HCT116 (cell line): Measurements from ENCODE around the gene RPL10.

Source experiments
- ATF3 ChIP-seq: IDR thresholded peaks from 2 replicates; pipeline ENCODE4 v1.6.1; 2012
- CEBPB ChIP-seq: IDR thresholded peaks from 2 replicates; pipeline ENCODE4 v1.6.1; 2012; ENCODE audit warnings: low read depth
- EGR1 ChIP-seq: IDR thresholded peaks from 2 replicates; pipeline ENCODE4 v1.6.1; 2012; ENCODE audit warnings: low read depth
- EZH2 ChIP-seq: fragments of 200-600 bp; sonication (generic); IDR thresholded peaks from 2 replicates; pipeline ENCODE4 v1.6.1; 2017; ENCODE audit warnings: antibody characterized with exemption, mixed run types
- EZH2phosphoT487 ChIP-seq: fragments of 200-600 bp; IDR thresholded peaks from 2 replicates; pipeline ENCODE4 v1.6.1; 2018; ENCODE audit warnings: antibody characterized with exemption, borderline replicate concordance
- JUND ChIP-seq: IDR thresholded peaks from 2 replicates; pipeline ENCODE4 v1.6.1; 2012
- MAX ChIP-seq: IDR thresholded peaks from 2 replicates; pipeline ENCODE4 v1.6.1; 2012
- POLR2A ChIP-seq: IDR thresholded peaks from 2 replicates; pipeline ENCODE4 v1.7.0; 2011; ENCODE audit warnings: borderline replicate concordance; ENCODE audit not compliant: insufficient read depth, insufficient read length; ENCODE audit errors: extremely low read depth
- POLR2AphosphoS5 ChIP-seq: IDR thresholded peaks from 2 replicates; pipeline ENCODE4 v1.6.1; 2011; ENCODE audit warnings: mild to moderate bottlenecking, low read depth, low read length, moderate library complexity
- RAD21 ChIP-seq: IDR thresholded peaks from 2 replicates; pipeline ENCODE4 v1.6.1; 2012; ENCODE audit warnings: low read depth, mild to moderate bottlenecking
- SP1 ChIP-seq: IDR thresholded peaks from 2 replicates; pipeline ENCODE4 v1.6.1; 2012; ENCODE audit warnings: low read depth
- SRF ChIP-seq: IDR thresholded peaks from 2 replicates; pipeline ENCODE4 v1.6.1; 2012; ENCODE audit warnings: low read depth
- TF ChIP-seq, protein P1 (sequence below), 3 experiments: fragments of 200-600 bp in 1 of 3; sonication (generic) in 1 of 3; IDR thresholded peaks in 2 of 3; conservative IDR thresholded peaks in 1 of 3; 2 replicates each; pipeline ENCODE4 v1.5.1; 2012 to 2017; ENCODE audit warnings: low read depth in 2 of 3, low read length in 2 of 3, antibody characterized with exemption in 1 of 3, borderline replicate concordance in 1 of 3, control low read depth in 1 of 3, mild to moderate bottlenecking in 1 of 3, mixed read lengths in 1 of 3, mixed run types in 1 of 3, moderate library complexity in 1 of 3; ENCODE audit not compliant: insufficient read depth in 1 of 3
- TF ChIP-seq, protein P2 (sequence below): IDR thresholded peaks from 2 replicates; pipeline ENCODE4 v1.6.1; 2012; ENCODE audit warnings: low read depth

DNA sequence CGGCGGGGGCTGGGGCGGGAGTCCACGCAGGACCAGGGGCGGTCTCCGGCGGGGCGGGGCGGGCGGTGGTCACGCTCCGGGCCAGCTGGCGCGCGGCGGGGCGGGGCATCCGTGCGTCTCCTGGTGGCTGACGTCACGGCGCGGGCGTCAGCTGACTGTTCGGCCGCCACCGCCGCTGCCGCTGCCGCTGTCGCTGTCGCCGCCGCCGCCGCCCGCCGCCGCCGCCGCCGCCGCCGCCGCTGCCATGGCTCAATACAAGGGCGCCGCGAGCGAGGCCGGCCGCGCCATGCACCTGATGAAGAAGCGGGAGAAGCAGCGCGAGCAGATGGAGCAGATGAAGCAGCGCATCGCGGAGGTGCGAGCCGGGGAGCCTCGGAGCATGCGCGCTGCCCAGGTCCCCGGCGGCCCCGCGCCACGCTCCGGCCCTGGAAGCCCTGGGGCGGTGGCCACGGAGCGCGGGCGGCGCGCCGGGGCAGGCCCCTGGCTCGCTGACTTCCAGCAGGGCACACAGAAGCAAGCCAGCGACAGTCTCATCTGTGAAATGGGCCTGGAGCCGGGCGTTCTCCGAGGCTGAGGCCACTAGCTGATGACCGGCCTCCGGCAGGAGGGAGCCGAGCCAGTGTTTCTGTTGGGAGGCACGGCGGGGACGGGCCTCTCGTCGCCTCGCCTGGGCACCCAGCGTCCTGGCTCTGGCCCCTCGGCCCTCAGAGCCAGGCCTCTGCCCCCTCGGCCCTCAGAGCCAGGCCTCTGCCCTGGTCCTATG lies 46.0 kb downstream of the RPL10 start, which contains the start of gene FAM50A:
- TF ChIP-seq, protein P1, sequence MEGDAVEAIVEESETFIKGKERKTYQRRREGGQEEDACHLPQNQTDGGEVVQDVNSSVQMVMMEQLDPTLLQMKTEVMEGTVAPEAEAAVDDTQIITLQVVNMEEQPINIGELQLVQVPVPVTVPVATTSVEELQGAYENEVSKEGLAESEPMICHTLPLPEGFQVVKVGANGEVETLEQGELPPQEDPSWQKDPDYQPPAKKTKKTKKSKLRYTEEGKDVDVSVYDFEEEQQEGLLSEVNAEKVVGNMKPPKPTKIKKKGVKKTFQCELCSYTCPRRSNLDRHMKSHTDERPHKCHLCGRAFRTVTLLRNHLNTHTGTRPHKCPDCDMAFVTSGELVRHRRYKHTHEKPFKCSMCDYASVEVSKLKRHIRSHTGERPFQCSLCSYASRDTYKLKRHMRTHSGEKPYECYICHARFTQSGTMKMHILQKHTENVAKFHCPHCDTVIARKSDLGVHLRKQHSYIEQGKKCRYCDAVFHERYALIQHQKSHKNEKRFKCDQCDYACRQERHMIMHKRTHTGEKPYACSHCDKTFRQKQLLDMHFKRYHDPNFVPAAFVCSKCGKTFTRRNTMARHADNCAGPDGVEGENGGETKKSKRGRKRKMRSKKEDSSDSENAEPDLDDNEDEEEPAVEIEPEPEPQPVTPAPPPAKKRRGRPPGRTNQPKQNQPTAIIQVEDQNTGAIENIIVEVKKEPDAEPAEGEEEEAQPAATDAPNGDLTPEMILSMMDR (IDR thresholded peaks at IDR 0.05 in 2 of 3, conservative IDR thresholded peaks at IDR 0.05 in 1 of 3; ENCODE audit: borderline replicate concordance in 1 of 3, insufficient read depth in 1 of 3, low read depth in 2 of 3, low read length in 2 of 3), result no peak
- TF ChIP-seq POLR2A (no peak), JUND (no peak), SP1 (no peak), POLR2AphosphoS5 (peak; percentile 28; the same call in 1 of the 2 replicates), MAX (no peak), EZH2 (no peak), EGR1 (no peak), ATF3 (no peak), RAD21 (no peak), EZH2phosphoT487 (no peak), SRF (no peak), CEBPB (no peak)
- TF ChIP-seq, protein P2, sequence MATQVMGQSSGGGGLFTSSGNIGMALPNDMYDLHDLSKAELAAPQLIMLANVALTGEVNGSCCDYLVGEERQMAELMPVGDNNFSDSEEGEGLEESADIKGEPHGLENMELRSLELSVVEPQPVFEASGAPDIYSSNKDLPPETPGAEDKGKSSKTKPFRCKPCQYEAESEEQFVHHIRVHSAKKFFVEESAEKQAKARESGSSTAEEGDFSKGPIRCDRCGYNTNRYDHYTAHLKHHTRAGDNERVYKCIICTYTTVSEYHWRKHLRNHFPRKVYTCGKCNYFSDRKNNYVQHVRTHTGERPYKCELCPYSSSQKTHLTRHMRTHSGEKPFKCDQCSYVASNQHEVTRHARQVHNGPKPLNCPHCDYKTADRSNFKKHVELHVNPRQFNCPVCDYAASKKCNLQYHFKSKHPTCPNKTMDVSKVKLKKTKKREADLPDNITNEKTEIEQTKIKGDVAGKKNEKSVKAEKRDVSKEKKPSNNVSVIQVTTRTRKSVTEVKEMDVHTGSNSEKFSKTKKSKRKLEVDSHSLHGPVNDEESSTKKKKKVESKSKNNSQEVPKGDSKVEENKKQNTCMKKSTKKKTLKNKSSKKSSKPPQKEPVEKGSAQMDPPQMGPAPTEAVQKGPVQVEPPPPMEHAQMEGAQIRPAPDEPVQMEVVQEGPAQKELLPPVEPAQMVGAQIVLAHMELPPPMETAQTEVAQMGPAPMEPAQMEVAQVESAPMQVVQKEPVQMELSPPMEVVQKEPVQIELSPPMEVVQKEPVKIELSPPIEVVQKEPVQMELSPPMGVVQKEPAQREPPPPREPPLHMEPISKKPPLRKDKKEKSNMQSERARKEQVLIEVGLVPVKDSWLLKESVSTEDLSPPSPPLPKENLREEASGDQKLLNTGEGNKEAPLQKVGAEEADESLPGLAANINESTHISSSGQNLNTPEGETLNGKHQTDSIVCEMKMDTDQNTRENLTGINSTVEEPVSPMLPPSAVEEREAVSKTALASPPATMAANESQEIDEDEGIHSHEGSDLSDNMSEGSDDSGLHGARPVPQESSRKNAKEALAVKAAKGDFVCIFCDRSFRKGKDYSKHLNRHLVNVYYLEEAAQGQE, result no peak
